Astrocyte (in vitro differentiated cells and primary cell): ENCODE results near the gene CSF1R.

Experiments used
- CTCF ChIP-seq: IDR thresholded peaks from 2 replicates; pipeline ENCODE4 v1.5.1; 2011; ENCODE audit warnings: low read depth, mild to moderate bottlenecking, inconsistent platforms, low read length, moderate library complexity; ENCODE audit not compliant: insufficient read depth
- EZH2 ChIP-seq: IDR thresholded peaks from 2 replicates; pipeline ENCODE4 v1.6.1; 2012; ENCODE audit warnings: mild to moderate bottlenecking, low read length, inconsistent platforms; ENCODE audit not compliant: insufficient read depth

- TF ChIP-seq CTCF (no peak), EZH2 (no peak)
These were observed 14.7 kb upstream of the CSF1R start for GRCh38 chr5:150101023-150101422.
